Activated B cell treated with CpG ODN at 0.5 μM for 24 hours (primary cell): ENCODE measurements around the gene ELOVL6. TPM values are rescaled to one million over a fixed set of nuclear protein-coding genes. Genes with fewer than 3 reads are reported as not detected.

Experiments used
- ATAC-seq: fragments of 200-7000 bp; cut with Tn5 transposase; one replicate; pipeline ENCODE4 v1.10.0; 2021; ENCODE audit warnings: low read depth, mild to moderate bottlenecking, moderate library complexity
- CTCF ChIA-PET: fragments of 350-600 bp; sonication (Branson Sonifier 250); formaldehyde crosslinking; loops from one replicate; lab custom pipeline; 2021; ENCODE audit warnings: antibody characterized with exemption; lab: Charles Lee
- POLR2A ChIA-PET: fragments of 350-600 bp; sonication (Branson Sonifier 250); formaldehyde crosslinking; loops from one replicate; lab custom pipeline; 2021; ENCODE audit warnings: antibody characterized with exemption; lab: Charles Lee
- DNase-seq: peaks from one replicate; pipeline ENCODE4 v3.0.0; 2022
- H3K27ac Mint-ChIP-seq: one replicate; pipeline ENCODE4 v1.8.0; 2020; ENCODE audit warnings: mixed read lengths
- H3K27me3 Mint-ChIP-seq: one replicate; pipeline ENCODE4 v1.8.0; 2021; ENCODE audit warnings: mixed read lengths
- H3K36me3 Mint-ChIP-seq: one replicate; pipeline ENCODE4 v1.8.0; 2021; ENCODE audit warnings: low read depth, mixed read lengths
- H3K4me1 Mint-ChIP-seq: one replicate; pipeline ENCODE4 v1.8.0; 2021; ENCODE audit warnings: mixed read lengths
- H3K4me3 Mint-ChIP-seq: one replicate; pipeline ENCODE4 v1.8.0; 2020; ENCODE audit warnings: mild to moderate bottlenecking, mixed read lengths
- H3K9me3 Mint-ChIP-seq: one replicate; pipeline ENCODE4 v1.8.0; 2020; ENCODE audit warnings: mixed read lengths
- intact Hi-C: fragments of 100-400 bp; cut with micrococcal nuclease; formaldehyde crosslinking; loops from one replicate; pipeline ENCODE4 v1.15.1; 2024
- total RNA-seq: library from RNA; stranded (reverse); gene quantifications from 2 replicates; pipeline ENCODE4 v1.2.3, GENCODE V29; 2022
- TF ChIP-seq, protein P1 (sequence below): fragments of 200-600 bp; IDR thresholded peaks from one replicate; pipeline ENCODE4 v1.8.0; 2022; ENCODE audit warnings: antibody characterized with exemption, mild to moderate bottlenecking

The ELOVL6 gene
- total RNA-seq, 1 donor from 2014 or later: 2.1 TPM

DNA sequence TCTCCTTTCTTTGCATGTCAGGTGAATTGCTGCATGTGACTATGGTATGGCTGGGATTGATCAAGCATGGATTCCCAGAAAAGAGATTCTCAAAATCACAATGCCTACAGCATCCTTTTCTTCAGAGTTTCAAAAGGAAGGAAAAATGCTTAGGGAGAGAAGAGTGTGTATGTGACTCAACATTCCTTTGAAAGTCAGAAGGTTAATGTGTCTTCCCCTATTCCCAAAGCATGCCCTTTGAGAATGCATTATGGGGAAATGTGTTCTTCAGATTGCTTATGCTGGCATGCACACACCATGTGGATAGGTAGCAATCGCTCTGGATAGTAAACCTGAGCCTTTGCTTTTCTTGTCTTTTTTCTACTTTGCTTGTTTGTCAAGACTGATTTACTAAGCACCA, 78.5 kb downstream of the ELOVL6 start:
- no peak for ATAC-seq
- intact Hi-C loops: no loop called here
- Mint-ChIP-seq H3K4me3 (no peak overlapping the region), H3K27ac (no peak overlapping the region), H3K27me3 (no peaks in the 10 kb centered on the region), H3K4me1 (no peaks in the 10 kb centered on the region), H3K9me3 (no peaks in the 10 kb centered on the region), H3K36me3 (no peaks in the 10 kb centered on the region)
- DNase-seq: no peak
- TF ChIP-seq, protein P1, sequence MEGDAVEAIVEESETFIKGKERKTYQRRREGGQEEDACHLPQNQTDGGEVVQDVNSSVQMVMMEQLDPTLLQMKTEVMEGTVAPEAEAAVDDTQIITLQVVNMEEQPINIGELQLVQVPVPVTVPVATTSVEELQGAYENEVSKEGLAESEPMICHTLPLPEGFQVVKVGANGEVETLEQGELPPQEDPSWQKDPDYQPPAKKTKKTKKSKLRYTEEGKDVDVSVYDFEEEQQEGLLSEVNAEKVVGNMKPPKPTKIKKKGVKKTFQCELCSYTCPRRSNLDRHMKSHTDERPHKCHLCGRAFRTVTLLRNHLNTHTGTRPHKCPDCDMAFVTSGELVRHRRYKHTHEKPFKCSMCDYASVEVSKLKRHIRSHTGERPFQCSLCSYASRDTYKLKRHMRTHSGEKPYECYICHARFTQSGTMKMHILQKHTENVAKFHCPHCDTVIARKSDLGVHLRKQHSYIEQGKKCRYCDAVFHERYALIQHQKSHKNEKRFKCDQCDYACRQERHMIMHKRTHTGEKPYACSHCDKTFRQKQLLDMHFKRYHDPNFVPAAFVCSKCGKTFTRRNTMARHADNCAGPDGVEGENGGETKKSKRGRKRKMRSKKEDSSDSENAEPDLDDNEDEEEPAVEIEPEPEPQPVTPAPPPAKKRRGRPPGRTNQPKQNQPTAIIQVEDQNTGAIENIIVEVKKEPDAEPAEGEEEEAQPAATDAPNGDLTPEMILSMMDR: no peak
- ChIA-PET CTCF (no interaction called here), POLR2A (no interaction called here)

DNA sequence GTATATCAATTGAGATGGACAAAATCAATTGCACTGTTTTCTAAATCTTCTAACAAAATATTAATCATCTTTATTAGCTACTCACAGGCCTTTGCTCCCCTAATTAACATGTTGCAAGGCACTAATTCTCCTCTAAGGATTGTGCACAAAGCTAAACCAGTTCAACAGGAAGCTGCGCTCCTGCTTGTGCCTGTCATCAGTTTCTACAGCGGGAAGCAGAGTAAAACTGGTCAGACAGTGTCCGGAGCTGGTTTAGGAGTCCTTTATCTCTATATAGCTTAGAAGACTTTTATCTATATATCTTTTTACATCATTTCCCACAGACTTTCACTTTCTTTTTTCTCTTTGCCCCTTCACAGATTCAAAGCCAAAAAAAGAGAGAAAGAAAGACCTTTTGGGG, 79.1 kb downstream of the ELOVL6 start:
- H3K4me3 Mint-ChIP-seq: no peak overlapping the region
- H3K36me3 Mint-ChIP-seq: no peaks in the 10 kb centered on the region
- H3K27ac Mint-ChIP-seq: no peak overlapping the region
- POLR2A ChIA-PET: no interaction called here
- TF ChIP-seq, protein P1: no peak
- H3K4me1 Mint-ChIP-seq: no peaks in the 10 kb centered on the region
- H3K27me3 Mint-ChIP-seq: no peaks in the 10 kb centered on the region
- DNase-seq (no peak), ATAC-seq (no peak)
- intact Hi-C loops: no loop called here
- CTCF ChIA-PET: no interaction called here
- no peaks in the 10 kb centered on the region for H3K9me3 Mint-ChIP-seq

GRCh38 chr4:110112056-110112455, 86.4 kb downstream of the ELOVL6 start:
- ChIA-PET CTCF (no interaction called here), POLR2A (no interaction called here)
- H3K36me3 Mint-ChIP-seq: no peaks in the 10 kb centered on the region
- TF ChIP-seq, protein P1: no peak
- no peaks in the 10 kb centered on the region for H3K9me3 Mint-ChIP-seq
- peaks cover 5% of the 10 kb centered on the region for H3K4me1 Mint-ChIP-seq
- ATAC-seq (no peak), DNase-seq (no peak)
- intact Hi-C loops: no loop called here
- H3K27ac Mint-ChIP-seq: no peak overlapping the region
- no peaks in the 10 kb centered on the region for H3K27me3 Mint-ChIP-seq
- no peak overlapping the region for H3K4me3 Mint-ChIP-seq

DNA sequence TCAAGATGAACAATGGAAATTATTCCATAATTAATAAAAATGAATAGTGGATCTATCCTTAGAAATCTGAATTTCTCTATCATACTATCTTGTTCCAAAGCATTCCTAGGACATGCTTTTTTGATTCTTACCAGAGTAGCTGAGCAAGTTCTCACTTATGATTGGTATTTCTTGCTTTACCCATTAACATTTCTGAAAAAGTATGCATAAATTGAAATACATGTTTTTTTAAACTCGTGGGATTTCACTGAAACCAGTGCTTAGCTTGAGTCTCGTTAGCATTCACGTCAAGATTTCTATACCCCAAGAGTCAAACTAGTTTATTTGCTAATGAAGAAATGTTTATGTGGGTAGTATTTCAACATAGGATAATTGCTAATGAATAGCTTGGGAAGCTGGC, 89.0 kb downstream of the ELOVL6 start:
- DNase-seq: no peak
- TF ChIP-seq, protein P1: no peak
- ChIA-PET CTCF (no interaction called here), POLR2A (no interaction called here)
- peaks cover 5% of the 10 kb centered on the region for H3K4me1 Mint-ChIP-seq
- no peak overlapping the region for H3K4me3 Mint-ChIP-seq
- no peaks in the 10 kb centered on the region for H3K27me3 Mint-ChIP-seq
- H3K36me3 Mint-ChIP-seq: no peaks in the 10 kb centered on the region
- H3K9me3 Mint-ChIP-seq: no peaks in the 10 kb centered on the region
- ATAC-seq: no peak
- no peak overlapping the region for H3K27ac Mint-ChIP-seq
- intact Hi-C loops: no loop called here

GRCh38 chr4:110108960-110109359, 89.5 kb downstream of the ELOVL6 start:
- intact Hi-C loops: no loop called here
- TF ChIP-seq, protein P1: no peak

More at GRCh38 chr4:110108960-110109359, 89.5 kb downstream of the ELOVL6 start:
- H3K4me1 Mint-ChIP-seq: peaks cover 5% of the 10 kb centered on the region
- H3K27me3 Mint-ChIP-seq: no peaks in the 10 kb centered on the region
- DNase-seq (no peak), ATAC-seq (no peak)
- CTCF ChIA-PET: no interaction called here
- POLR2A ChIA-PET: no interaction called here
- H3K36me3 Mint-ChIP-seq: no peaks in the 10 kb centered on the region
- no peak overlapping the region for H3K4me3 Mint-ChIP-seq
- no peaks in the 10 kb centered on the region for H3K9me3 Mint-ChIP-seq
- H3K27ac Mint-ChIP-seq: no peak overlapping the region
